Neural cell (in vitro differentiated cells): Measurements from ENCODE around the gene LBR. TPM values are rescaled to one million over a fixed set of nuclear protein-coding genes. Genes with fewer than 3 reads are reported as not detected.

Experiments
- polyA plus RNA-seq: library from polyadenylated mRNA; depleted of rRNA; stranded (reverse); fragments of >200 nt; gene quantifications from 2 replicates; pipeline ENCODE4 v1.2.3, GENCODE V29; 2014

The LBR gene
- polyA plus RNA-seq, 1 donor from 2014 or later, result 156 TPM

Other genes starting within 250 kb of the LBR start
- 57.0 and 58.4 TPM in 2 replicates for gene ENAH, start 225.1 kb upstream of the LBR start, polyA plus RNA-seq